ENCODE results near the gene PSMG1. TPM values are rescaled to one million over a fixed set of nuclear protein-coding genes. Genes with fewer than 3 reads are reported as not detected.

The PSMG1 gene
- total and polyA plus RNA-seq, 2 of the 8 experiments (the other 6 are each of a cell fraction or from before 2014, with no cell fraction given): 50.7 to 93.7 TPM

- H3K23me2 ChIP-seq (ENCODE audit: low read depth, low read length): no peaks in the 10 kb centered on the region
- no peak overlapping the region for H3K14ac ChIP-seq (ENCODE audit: insufficient read length)
- no peak overlapping the region for H2AK5ac ChIP-seq (ENCODE audit: low read depth, low read length)
- H3K9ac ChIP-seq (replicated peaks in 1 of 4; ENCODE audit: extremely low read depth in 1 of 4, low read depth in 3 of 4, low read length in 3 of 4): no peak overlapping the region
- TF ChIP-seq PHF8 (conservative IDR thresholded peaks at IDR 0.05; ENCODE audit: low read depth, low read length): no peak
- TF ChIP-seq ASH2L (IDR thresholded peaks at IDR 0.05; ENCODE audit: low read length): no peak
- TF ChIP-seq JUND (IDR thresholded peaks at IDR 0.05; ENCODE audit: low read length): no peak
- TF ChIP-seq KDM4A (IDR thresholded peaks at IDR 0.05; ENCODE audit: low read depth, low read length, severe bottlenecking): no peak
- no peak for TF ChIP-seq GTF2F1 (IDR thresholded peaks at IDR 0.05; ENCODE audit: borderline replicate concordance, low read depth, low read length)
- no peak for TF ChIP-seq POLR2A (IDR thresholded peaks at IDR 0.05; ENCODE audit: control extremely low read depth in 1 of 2, low read depth in 2 of 2, low read length in 2 of 2)
- TF ChIP-seq EGR1 (IDR thresholded peaks at IDR 0.05; ENCODE audit: borderline replicate concordance, low read depth, low read length): no peak
- TF ChIP-seq RAD21 (IDR thresholded peaks at IDR 0.05 in 1 of 2, conservative IDR thresholded peaks at IDR 0.05 in 1 of 2; ENCODE audit: low read depth in 2 of 2, low read length in 2 of 2): no peak
- no peaks in the 10 kb centered on the region for H3K79me2 ChIP-seq (ENCODE audit: control insufficient read depth in 1 of 2, insufficient read depth in 2 of 2, low read length in 2 of 2)
- WGBS, 2 experiments (ENCODE audit: extremely low coverage in 1 of 2, insufficient coverage in 1 of 2, insufficient read length in 1 of 2, insufficient replicate concordance in 2 of 2, low coverage in 1 of 2, low lambda C conversion rate in 2 of 2, missing lambda C conversion rate in 1 of 2): 83% methylated on average over 2 of the region's 2 CpGs; no CpG with 5 or more reads in 1 of the 2 experiments
- H3K23ac ChIP-seq (ENCODE audit: insufficient read length): no peak overlapping the region
- POLR2A ChIA-PET (ENCODE audit: partially characterized antibody): no interaction called here
- no peak overlapping the region for H3K56ac ChIP-seq (replicated peaks; ENCODE audit: insufficient read length, low read depth, low read length)
- H3K9me3 ChIP-seq (ENCODE audit: insufficient read depth in 2 of 2, low read depth in 1 of 2, low read length in 1 of 2): no peaks in the 10 kb centered on the region
- no peak overlapping the region for H2AFZ ChIP-seq (ENCODE audit: low read length)
- no peak overlapping the region for H2BK20ac ChIP-seq (ENCODE audit: low read length)
- H3K36me3 ChIP-seq (ENCODE audit: control insufficient read depth in 2 of 4, insufficient read depth in 4 of 4, low read length in 3 of 4): peaks cover 0 to 71% (median 17%) of the 10 kb centered on the region in 4 experiments; a peak in 7 of 8 replicates
- no peak overlapping the region for H4K5ac ChIP-seq (ENCODE audit: insufficient read length, low read depth, low read length)
- CTCF ChIA-PET (ENCODE audit: partially characterized antibody): no interaction called here
- no peak overlapping the region for H3K4ac ChIP-seq (replicated peaks; ENCODE audit: insufficient read length, low read depth, low read length)
- H3K18ac ChIP-seq (ENCODE audit: extremely low read depth, low read length): no peak overlapping the region
- no peak overlapping the region for H4K91ac ChIP-seq (replicated peaks; ENCODE audit: insufficient read length, low read length)
- no peaks in the 10 kb centered on the region for H3K4me1 ChIP-seq (replicated peaks in 1 of 4; ENCODE audit: control insufficient read depth in 3 of 4, insufficient read depth in 4 of 4, low read length in 3 of 4)
- DNase-seq (ENCODE audit: low read depth in 1 of 2, low spot score in 2 of 2) (no peak), FAIRE-seq (no peak)
- no peak overlapping the region for H2BK12ac ChIP-seq (ENCODE audit: low read depth, low read length)
- H2BK120ac ChIP-seq (replicated peaks; ENCODE audit: low read depth, low read length): no peak overlapping the region
- no peak overlapping the region for H3K4me2 ChIP-seq (ENCODE audit: insufficient read depth in 1 of 2, low read depth in 2 of 2, low read length in 2 of 2)
- H2BK15ac ChIP-seq (ENCODE audit: low read length): no peak overlapping the region
- H4K20me1 ChIP-seq (replicated peaks in 1 of 2; ENCODE audit: control insufficient read depth in 1 of 2, insufficient read depth in 2 of 2, low read length in 2 of 2): no peaks in the 10 kb centered on the region
- no peaks in the 10 kb centered on the region for H3K79me1 ChIP-seq (ENCODE audit: low read depth, low read length)
- H2BK5ac ChIP-seq (ENCODE audit: low read depth, low read length): no peak overlapping the region
- no peak overlapping the region for H4K8ac ChIP-seq (ENCODE audit: extremely low read depth, insufficient read depth, low read length)
- no peak overlapping the region for H3K27ac ChIP-seq (ENCODE audit: low read depth, low read length)
- H3K27me3 ChIP-seq (replicated peaks in 1 of 4; ENCODE audit: control insufficient read depth in 3 of 4, extremely low read depth in 1 of 4, insufficient read depth in 3 of 4, low read length in 3 of 4): no peaks in the 10 kb centered on the region
- no peak overlapping the region for H3K4me3 ChIP-seq (ENCODE audit: extremely low read depth in 1 of 4, insufficient read depth in 2 of 4, low read depth in 3 of 4, low read length in 4 of 4)
Measured at GRCh38 chr21:39216290-39216689, 33.0 kb upstream of the PSMG1 start.

Measured in H1 (cell line).